Left renal cortex interstitium (tissue), 4 donors: ENCODE data around the gene MMP21. TPM values are rescaled to one million over a fixed set of nuclear protein-coding genes. Genes with fewer than 3 reads are reported as not detected.

Experiments
- DNase-seq, 4 donors: peaks; one replicate each; pipeline ENCODE4 v3.0.0-alpha.2; 2013; ENCODE audit warnings: low read depth in 4 of 4, low spot score in 2 of 4, missing footprints in 1 of 4
- polyA plus RNA-seq, 4 donors: library from polyadenylated mRNA; unstranded; fragments of 120-200 nt; gene quantifications; one replicate each; pipeline ENCODE4 v1.2.1, GENCODE V29; 2013; ENCODE audit not compliant: insufficient read length in 4 of 4

The MMP21 gene
- under 1 TPM; 0.17 to 0.41 (median 0.33) TPM for polyA plus RNA-seq

GRCh38 chr10:125775491-125776106, at the start of gene MMP21:
MMP21 (minus strand) TSS chr10:125775821; CDS start chr10:125775821, 0 bp downstream.
- DNase-seq, result no peak

GRCh38 chr10:125824736-125825135, 49.1 kb upstream of the MMP21 start:
- DNase-seq, result no peak

GRCh38 chr10:125823663-125824251, 48.1 kb upstream of the MMP21 start:
- DNase-seq, result no peak

GRCh38 chr10:125822878-125823662, 47.4 kb upstream of the MMP21 start, which contains the start of the genes BCCIP and UROS:
BCCIP (plus strand) TSS chr10:125823546; CDS start chr10:125823558, 12 bp downstream.
UROS (minus strand) TSS chr10:125823258; CDS start chr10:125816499, 6,759 bp downstream.
- peak; percentile 80 to 96 (median 88) for DNase-seq

GRCh38 chr10:125820701-125821100, 45.1 kb upstream of the MMP21 start:
- DNase-seq, result no peak

GRCh38 chr10:125817337-125817946, 41.8 kb upstream of the MMP21 start:
- no peak for DNase-seq

GRCh38 chr10:125816548-125816947, 40.9 kb upstream of the MMP21 start:
- DNase-seq, result no peak

- no peak for DNase-seq
These were observed 40.1 kb upstream of the MMP21 start for GRCh38 chr10:125815764-125816163.

- DNase-seq, result no peak
These were observed 36.6 kb upstream of the MMP21 start for GRCh38 chr10:125812128-125812750.

GRCh38 chr10:125811251-125811650, 35.6 kb upstream of the MMP21 start:
- no peak for DNase-seq

- no peak for DNase-seq
These were observed 32.4 kb upstream of the MMP21 start for GRCh38 chr10:125808047-125808446.

GRCh38 chr10:125802739-125803138, 27.1 kb upstream of the MMP21 start:
- DNase-seq, result no peak

GRCh38 chr10:125802131-125802530, 26.5 kb upstream of the MMP21 start:
- DNase-seq, result no peak

- no peak for DNase-seq
These were observed 26.0 kb upstream of the MMP21 start for GRCh38 chr10:125801574-125801973.

GRCh38 chr10:125799451-125800182, 24.0 kb upstream of the MMP21 start:
- no peak for DNase-seq

- no peak for DNase-seq
These were observed 22.5 kb upstream of the MMP21 start for GRCh38 chr10:125797994-125798662.

- DNase-seq, result no peak
These were observed 21.8 kb upstream of the MMP21 start for GRCh38 chr10:125797424-125797823.

- no peak for DNase-seq
These were observed 20.1 kb upstream of the MMP21 start for GRCh38 chr10:125795637-125796190.

GRCh38 chr10:125795128-125795527, 19.5 kb upstream of the MMP21 start:
- no peak for DNase-seq
